Testis (tissue), 2 donors: ENCODE data around the gene MATN1.

Experiments
- POLR2A ChIP-seq: fragments of 450-650 bp; IDR thresholded peaks from one replicate; pipeline ENCODE4 v1.6.1; 2017; ENCODE audit warnings: antibody characterized with exemption, mild to moderate bottlenecking, moderate library complexity
- TF ChIP-seq, protein P1 (sequence below), 3 experiments: fragments of 450-650 bp in 2 of 3; fragments of 200-600 bp in 1 of 3; sonication (generic) in 1 of 3; IDR thresholded peaks; one replicate each; pipeline ENCODE4 v1.5.1; 2016 to 2019; ENCODE audit warnings: antibody characterized with exemption in 3 of 3, mild to moderate bottlenecking in 2 of 3, moderate library complexity in 1 of 3

- TF ChIP-seq, protein P1, sequence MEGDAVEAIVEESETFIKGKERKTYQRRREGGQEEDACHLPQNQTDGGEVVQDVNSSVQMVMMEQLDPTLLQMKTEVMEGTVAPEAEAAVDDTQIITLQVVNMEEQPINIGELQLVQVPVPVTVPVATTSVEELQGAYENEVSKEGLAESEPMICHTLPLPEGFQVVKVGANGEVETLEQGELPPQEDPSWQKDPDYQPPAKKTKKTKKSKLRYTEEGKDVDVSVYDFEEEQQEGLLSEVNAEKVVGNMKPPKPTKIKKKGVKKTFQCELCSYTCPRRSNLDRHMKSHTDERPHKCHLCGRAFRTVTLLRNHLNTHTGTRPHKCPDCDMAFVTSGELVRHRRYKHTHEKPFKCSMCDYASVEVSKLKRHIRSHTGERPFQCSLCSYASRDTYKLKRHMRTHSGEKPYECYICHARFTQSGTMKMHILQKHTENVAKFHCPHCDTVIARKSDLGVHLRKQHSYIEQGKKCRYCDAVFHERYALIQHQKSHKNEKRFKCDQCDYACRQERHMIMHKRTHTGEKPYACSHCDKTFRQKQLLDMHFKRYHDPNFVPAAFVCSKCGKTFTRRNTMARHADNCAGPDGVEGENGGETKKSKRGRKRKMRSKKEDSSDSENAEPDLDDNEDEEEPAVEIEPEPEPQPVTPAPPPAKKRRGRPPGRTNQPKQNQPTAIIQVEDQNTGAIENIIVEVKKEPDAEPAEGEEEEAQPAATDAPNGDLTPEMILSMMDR (IDR thresholded peaks at IDR 0.05): no peak
- no peak for TF ChIP-seq POLR2A
Measured at GRCh38 chr1:30740251-30741238, 17.2 kb upstream of the MATN1 start.
